ENCODE data around the gene GPR132. TPM values are rescaled to one million over a fixed set of nuclear protein-coding genes. Genes with fewer than 3 reads are reported as not detected.

The GPR132 gene
- total and polyA plus RNA-seq, 2 donors (not counting 1 experiment from before 2014, with no cell fraction given): 38.6 to 54.5 TPM

- Mint-ChIP-seq H3K4me1 (peaks cover 12% of the 10 kb centered on the region), H3K9me3 (ENCODE audit: insufficient read depth) (no peaks in the 10 kb centered on the region), H3K27me3 (peaks cover 31% of the 10 kb centered on the region), H3K27ac (no peak overlapping the region), H3K4me3 (no peak overlapping the region)
- ChIA-PET CTCF (interaction anchor here (0.7 to 1.9 kb wide), 2 partner anchors 11 to 173 kb away, joined by 5 to 7 read pairs; no protein-coding TSS in a partner anchor), POLR2A (no interaction called here)
- TF ChIP-seq CTCF (IDR thresholded peaks at IDR 0.05): no peak
- TF ChIP-seq EZH2 (IDR thresholded peaks at IDR 0.05; ENCODE audit: borderline replicate concordance, insufficient read depth, low read depth, low read length, poor library complexity, severe bottlenecking): no peak
- peaks cover 1 to 13% (median 5%) of the 10 kb centered on the region in 3 donors for H3K9me3 ChIP-seq (ENCODE audit: control extremely low read depth in 1 of 3, control insufficient read depth in 2 of 3, insufficient read depth in 1 of 3, low read length in 2 of 3)
- no CpG with 5 or more reads among the region's 8 CpGs for WGBS (ENCODE audit: insufficient coverage)
- no peak overlapping the region for H3K4me2 ChIP-seq (replicated peaks; ENCODE audit: low read depth, low read length, poor library complexity, severe bottlenecking)
- H3K27ac ChIP-seq (ENCODE audit: low read length in 2 of 2): no peak overlapping the region
- no peaks in the 10 kb centered on the region for H4K20me1 ChIP-seq (ENCODE audit: control insufficient read depth, insufficient read depth, low read length, poor library complexity, severe bottlenecking)
- H3K9ac ChIP-seq (ENCODE audit: low read length): no peak overlapping the region
- H3K4me3 ChIP-seq (ENCODE audit: control extremely low read depth in 1 of 5, extremely low read depth in 1 of 5, insufficient read depth in 1 of 5, low read depth in 2 of 5, low read length in 4 of 5): no peak overlapping the region
- no peaks in the 10 kb centered on the region for H3K36me3 ChIP-seq (replicated peaks in 1 of 2; ENCODE audit: control extremely low read depth in 1 of 2, control insufficient read depth in 1 of 2, extremely low read depth in 1 of 2, insufficient read depth in 2 of 2, low read length in 1 of 2)
- DNase-seq: no peak
- ATAC-seq (ENCODE audit: low read depth): no peak
- H2AFZ ChIP-seq (ENCODE audit: insufficient read depth, low read depth, low read length, poor library complexity, severe bottlenecking): no peak overlapping the region
- H3K4me1 ChIP-seq (ENCODE audit: control insufficient read depth in 2 of 2, insufficient read depth in 2 of 2, low read length in 2 of 2): peaks cover 7 to 12% of the 10 kb centered on the region in 2 donors
- intact Hi-C loops (cut with micrococcal nuclease): no loop called here
- peaks cover 0 to 17% (median 6%) of the 10 kb centered on the region in 4 experiments for H3K27me3 ChIP-seq (replicated peaks in 1 of 4; ENCODE audit: control extremely low read depth in 1 of 4, control insufficient read depth in 3 of 4, insufficient read depth in 4 of 4, low read length in 3 of 4)
- H3K79me2 ChIP-seq (ENCODE audit: control insufficient read depth, insufficient read depth, low read length): no peaks in the 10 kb centered on the region
These were observed 33.1 kb upstream of the GPR132 start for GRCh38 chr14:105098316-105098715.

GRCh38 chr14:105097794-105098127, 32.5 kb upstream of the GPR132 start:
- H3K9me3 ChIP-seq (ENCODE audit: control extremely low read depth in 1 of 3, control insufficient read depth in 2 of 3, insufficient read depth in 1 of 3, low read length in 2 of 3): peaks cover 1 to 13% (median 5%) of the 10 kb centered on the region in 3 donors
- H3K4me3 Mint-ChIP-seq: no peak overlapping the region
- H3K36me3 ChIP-seq (replicated peaks in 1 of 2; ENCODE audit: control extremely low read depth in 1 of 2, control insufficient read depth in 1 of 2, extremely low read depth in 1 of 2, insufficient read depth in 2 of 2, low read length in 1 of 2): no peaks in the 10 kb centered on the region
- no peak overlapping the region for H2AFZ ChIP-seq (ENCODE audit: insufficient read depth, low read depth, low read length, poor library complexity, severe bottlenecking)
- no peaks in the 10 kb centered on the region for H3K79me2 ChIP-seq (ENCODE audit: control insufficient read depth, insufficient read depth, low read length)
- peaks cover 0 to 12% (median 1%) of the 10 kb centered on the region in 4 experiments for H3K27me3 ChIP-seq (replicated peaks in 1 of 4; ENCODE audit: control extremely low read depth in 1 of 4, control insufficient read depth in 3 of 4, insufficient read depth in 4 of 4, low read length in 3 of 4)
- H3K27ac Mint-ChIP-seq: no peak overlapping the region
- POLR2A ChIA-PET: no interaction called here
- H3K4me2 ChIP-seq (replicated peaks; ENCODE audit: low read depth, low read length, poor library complexity, severe bottlenecking): no peak overlapping the region
- ATAC-seq (ENCODE audit: low read depth) (no peak), DNase-seq (no peak)
- H3K4me1 ChIP-seq (ENCODE audit: control insufficient read depth in 2 of 2, insufficient read depth in 2 of 2, low read length in 2 of 2): peaks cover 9 to 14% of the 10 kb centered on the region in 2 donors
- CTCF ChIA-PET: interaction anchor here (0.9 to 1.9 kb wide), 2 partner anchors 9 to 11 kb away, joined by 3 to 7 read pairs; no protein-coding TSS in a partner anchor
- no peak for TF ChIP-seq CTCF (IDR thresholded peaks at IDR 0.05)
- TF ChIP-seq EZH2 (IDR thresholded peaks at IDR 0.05; ENCODE audit: borderline replicate concordance, insufficient read depth, low read depth, low read length, poor library complexity, severe bottlenecking): no peak
- 73% methylated on average over 6 of the region's 7 CpGs for WGBS (ENCODE audit: insufficient coverage)
- no peak overlapping the region for H3K9ac ChIP-seq (ENCODE audit: low read length)
- H3K27ac ChIP-seq (ENCODE audit: low read length in 2 of 2): no peak overlapping the region
- no peaks in the 10 kb centered on the region for H4K20me1 ChIP-seq (ENCODE audit: control insufficient read depth, insufficient read depth, low read length, poor library complexity, severe bottlenecking)
- intact Hi-C loops (cut with micrococcal nuclease): no loop called here
- H3K27me3 Mint-ChIP-seq: peaks cover 26% of the 10 kb centered on the region
- no peaks in the 10 kb centered on the region for H3K9me3 Mint-ChIP-seq (ENCODE audit: insufficient read depth)
- H3K4me3 ChIP-seq (ENCODE audit: control extremely low read depth in 1 of 5, extremely low read depth in 1 of 5, insufficient read depth in 1 of 5, low read depth in 2 of 5, low read length in 4 of 5): no peak overlapping the region
- peaks cover 12% of the 10 kb centered on the region for H3K4me1 Mint-ChIP-seq
